GM12878 (cell line): Measurements from ENCODE around the gene LTBP2. TPM values are rescaled to one million over a fixed set of nuclear protein-coding genes. Genes with fewer than 3 reads are reported as not detected.

Experiments used
- ATAC-seq: fragments of 200-7000 bp; cut with Tn5 transposase; 3 replicates; pipeline ENCODE4 v1.9.1; 2020; ENCODE audit warnings: mild to moderate bottlenecking, moderate library complexity
- BruUV-seq: library from RNA; stranded (reverse); fragments of 400-500 nt; replicated peaks from 2 replicates; lab custom pipeline; 2021; lab: Mats Ljungman, UMichigan
- CTCF ChIA-PET: fragments of 300-600 bp; sonication (Branson Sonifier 250); formaldehyde crosslinking; extraction: SDS; loops from one replicate; lab custom pipeline; 2021; ENCODE audit warnings: inconsistent platforms; lab: Yijun Ruan, JAX
- POLR2A ChIA-PET: fragments of 350-600 bp; formaldehyde crosslinking; extraction: SDS; loops from one replicate; lab custom pipeline; 2021; ENCODE audit warnings: inconsistent platforms; lab: Charles Lee
- RAD21 ChIA-PET: fragments of 300-600 bp; sonication (Branson Sonifier 250); formaldehyde crosslinking; loops from one replicate; lab custom pipeline; 2023; ENCODE audit warnings: antibody characterized with exemption; ENCODE audit not compliant: unreplicated experiment; lab: Charles Lee
- SMC1A ChIA-PET: fragments of 300-600 bp; sonication (Branson Sonifier 250); formaldehyde crosslinking; loops from one replicate; lab custom pipeline; 2023; ENCODE audit not compliant: unreplicated experiment, uncharacterized antibody; lab: Charles Lee
- DNase-seq: peaks from one replicate; pipeline ENCODE4 v3.0.0-alpha.2; 2011; ENCODE audit warnings: low read depth, low spot score
- FAIRE-seq: peaks from 3 replicates; lab custom pipeline; 2011; peaks lifted over from hg19 to GRCh38; lab: Jason Lieb, UNC
- H2AFZ ChIP-seq: 2 replicates; pipeline ENCODE4 v1.6.0; 2011; ENCODE audit warnings: low read depth, low read length, control low read depth; ENCODE audit not compliant: control insufficient read depth
- H3K27ac ChIP-seq: 2 replicates; pipeline ENCODE4 v1.5.1; 2011; ENCODE audit warnings: control low read depth; ENCODE audit not compliant: control insufficient read depth, insufficient read depth
- H3K27me3 ChIP-seq, 2 experiments: replicated peaks in 1 of 2; 2 replicates each; pipeline versions ENCODE4 v1.6.0 to v1.6.1; 2011; ENCODE audit warnings: low read length in 1 of 2; ENCODE audit not compliant: control insufficient read depth in 2 of 2, insufficient read depth in 2 of 2
- H3K36me3 ChIP-seq, 2 experiments: 2 replicates each; pipeline ENCODE4 v1.5.1; 2011; ENCODE audit warnings: low read length in 1 of 2; ENCODE audit not compliant: control insufficient read depth in 2 of 2, insufficient read depth in 2 of 2
- H3K4me1 ChIP-seq: 2 replicates; pipeline ENCODE4 v1.6.1; 2011; ENCODE audit warnings: mild to moderate bottlenecking, low read length, moderate library complexity, mixed read lengths; ENCODE audit not compliant: control insufficient read depth, insufficient read depth
- H3K4me2 ChIP-seq: 2 replicates; pipeline ENCODE4 v1.6.0; 2011; ENCODE audit warnings: control low read depth; ENCODE audit not compliant: control insufficient read depth, insufficient read depth
- H3K4me3 ChIP-seq: fragments of 200-600 bp; sonication (generic); 2 replicates; pipeline ENCODE4 v1.5.1; 2016
- H3K79me2 ChIP-seq: 2 replicates; pipeline ENCODE4 v1.6.0; 2011; ENCODE audit warnings: low read length; ENCODE audit not compliant: control insufficient read depth, insufficient read depth
- H3K9ac ChIP-seq: 2 replicates; pipeline ENCODE4 v1.8.0; 2011; ENCODE audit warnings: low read length, control low read depth, mixed read lengths; ENCODE audit not compliant: control insufficient read depth, insufficient read depth
- H3K9me3 ChIP-seq: replicated peaks from 3 replicates; pipeline ENCODE4 v1.5.1; 2011; ENCODE audit warnings: mild to moderate bottlenecking, low read length; ENCODE audit not compliant: control insufficient read depth, insufficient read depth
- H4K20me1 ChIP-seq: 2 replicates; pipeline ENCODE4 v1.6.0; 2011; ENCODE audit not compliant: control insufficient read depth, insufficient read depth
- CHD4 ChIP-seq: fragments of 200-600 bp; sonication (generic); IDR thresholded peaks from 2 replicates; pipeline ENCODE4 v1.6.1; 2016; ENCODE audit warnings: mild to moderate bottlenecking
- GABPA ChIP-seq: IDR thresholded peaks from 2 replicates; pipeline ENCODE4 v1.6.1; 2014; ENCODE audit warnings: antibody characterized with exemption, low read depth, mild to moderate bottlenecking, inconsistent platforms
- IKZF1 ChIP-seq: fragments of 450-650 bp; conservative IDR thresholded peaks from 2 replicates; pipeline ENCODE4 v1.6.1; 2017; ENCODE audit warnings: antibody characterized with exemption, mild to moderate bottlenecking
- IRF4 ChIP-seq: IDR thresholded peaks from 2 replicates; pipeline ENCODE4 v1.6.1; 2011; ENCODE audit warnings: low read depth, low read length
- MAX ChIP-seq: IDR thresholded peaks from 2 replicates; pipeline ENCODE4 v1.6.1; 2012; ENCODE audit warnings: low read depth, low read length, improper control_type of control experiment
- NKRF ChIP-seq: fragments of 450-650 bp; conservative IDR thresholded peaks from 2 replicates; pipeline ENCODE4 v1.6.1; 2017; ENCODE audit warnings: mild to moderate bottlenecking, moderate library complexity
- PKNOX1 ChIP-seq: fragments of 450-650 bp; IDR thresholded peaks from 2 replicates; pipeline ENCODE4 v1.6.1; 2016; ENCODE audit warnings: mild to moderate bottlenecking
- RBBP5 ChIP-seq: fragments of 200-600 bp; sonication (generic); conservative IDR thresholded peaks from 2 replicates; pipeline ENCODE4 v1.6.1; 2016
- TAF1 ChIP-seq: IDR thresholded peaks from 2 replicates; pipeline ENCODE4 v1.6.1; 2011; ENCODE audit warnings: mild to moderate bottlenecking, low read depth, low read length, borderline replicate concordance
- ZNF274 ChIP-seq: IDR thresholded peaks from one replicate; pipeline ENCODE4 v1.8.0; 2011; ENCODE audit not compliant: insufficient read length, insufficient read depth
- WGBS: methylation state at CpG from one replicate; pipeline ENCODE4 v1.1.6; 2016; ENCODE audit warnings: low lambda C conversion rate; ENCODE audit not compliant: insufficient replicate concordance, insufficient coverage; ENCODE audit errors: missing lambda C conversion rate; 5-methylcytosine and 5-hydroxymethylcytosine counted together
- in situ Hi-C: fragments of 300-500 bp; cut with MboI; formaldehyde crosslinking; loops from 9 replicates; pipeline ENCODE4 v1.14.3; 2018; ENCODE audit warnings: mixed read lengths
- intact Hi-C: fragments of 100-400 bp; cut with micrococcal nuclease; formaldehyde crosslinking; loops from one replicate; pipeline ENCODE4 v1.14.2; 2022; ENCODE audit not compliant: unreplicated experiment
- polyA plus RNA-seq, 11 experiments: library from polyadenylated mRNA; depleted of rRNA in 4 of 11; unstranded in 6 of 11; stranded (reverse) in 5 of 11; fragments of >200 nt; fragmentation: Nextera tagmentation in 4 of 11; fragmentation: Illumina TruSeq in 1 of 11; extraction: Ambion mirVana in 4 of 11; extraction: Trizol in 1 of 11; gene quantifications; 1 replicate in 1 of 11; 2 replicates in 10 of 11; pipeline versions ENCODE4 v1.2.1 to v1.2.3, GENCODE V29; 2011 to 2016; ENCODE audit warnings: inconsistent platforms in 2 of 11, missing spikeins in 2 of 11, low read depth in 1 of 11
- total RNA-seq, 4 experiments: library from RNA; depleted of rRNA in 3 of 4; stranded (reverse); fragments of >200 nt in 3 of 4; fragmentation: Illumina TruSeq in 1 of 4; extraction: Trizol in 1 of 4; gene quantifications; 2 replicates each; pipeline versions ENCODE4 v1.2.1 to v1.2.3, GENCODE V29; 2013 to 2021

Gene LTBP2
- total and polyA plus RNA-seq, 10 of the 15 experiments (the other 5 are each of a cell fraction or from before 2014, with no cell fraction given): 0.03 to 0.23 (median 0.06) TPM; not detected in 1

- RAD21 ChIA-PET: no interaction called here
- CTCF ChIA-PET: interaction anchor here (1.2 to 1.5 kb wide), 2 partner anchors 14 to 33 kb away, joined by 4 to 5 read pairs; no protein-coding TSS in a partner anchor
- in situ Hi-C loops: no loop called here
Observed at GRCh38 chr14:74457565-74457895, 154.5 kb downstream of the LTBP2 start.

More at GRCh38 chr14:74457565-74457895, 154.5 kb downstream of the LTBP2 start:
- Histone ChIP-seq H3K4me1 (no peaks in the 10 kb centered on the region), H3K27ac (no peak overlapping the region), H3K4me3 (no peak overlapping the region), H3K9ac (no peak overlapping the region), H3K9me3 (no peaks in the 10 kb centered on the region), H4K20me1 (no peaks in the 10 kb centered on the region), H3K36me3 (no peaks in the 10 kb centered on the region), H3K4me2 (no peak overlapping the region)
- DNase-seq (no peak), FAIRE-seq (no peak)
- intact Hi-C loops: no loop called here
- ChIA-PET POLR2A (no interaction called here), SMC1A (interaction anchor here (0.6 to 1.6 kb wide), 4 partner anchors 15 to 275 kb away, joined by 3 to 4 read pairs (median 3); no protein-coding TSS in a partner anchor)
- 52% methylated on average over 4 of the region's 4 CpGs for WGBS
- BruUV-seq: no TSS peak
- TF ChIP-seq CHD4 (no peak), ZNF274 (no peak), NKRF (no peak), TAF1 (no peak), GABPA (no peak), MAX (no peak), IKZF1 (no peak), PKNOX1 (no peak), RBBP5 (no peak), IRF4 (no peak)
- TF ChIP-seq, all 136 proteins: peak for 0
- H3K79me2 ChIP-seq: no peaks in the 10 kb centered on the region
- no peak for ATAC-seq
- H2AFZ ChIP-seq: no peak overlapping the region
- no peaks in the 10 kb centered on the region; a peak in 1 of 4 replicates for H3K27me3 ChIP-seq
